GM18867 (cell line): ENCODE measurements around the gene PHACTR1.
"Not testable (repeated sequence)": the region's sequence is repeated elsewhere in the genome, so short reads cannot be mapped to it uniquely, and the experiment has no call there.

Experiments
- ATAC-seq: cut with Tn5 transposase; IDR thresholded peaks from one replicate; pipeline ENCODE4 v1.9.1; 2021; ENCODE audit warnings: mild to moderate bottlenecking, moderate library complexity; ENCODE audit not compliant: unreplicated experiment

Gene PHACTR1

DNA sequence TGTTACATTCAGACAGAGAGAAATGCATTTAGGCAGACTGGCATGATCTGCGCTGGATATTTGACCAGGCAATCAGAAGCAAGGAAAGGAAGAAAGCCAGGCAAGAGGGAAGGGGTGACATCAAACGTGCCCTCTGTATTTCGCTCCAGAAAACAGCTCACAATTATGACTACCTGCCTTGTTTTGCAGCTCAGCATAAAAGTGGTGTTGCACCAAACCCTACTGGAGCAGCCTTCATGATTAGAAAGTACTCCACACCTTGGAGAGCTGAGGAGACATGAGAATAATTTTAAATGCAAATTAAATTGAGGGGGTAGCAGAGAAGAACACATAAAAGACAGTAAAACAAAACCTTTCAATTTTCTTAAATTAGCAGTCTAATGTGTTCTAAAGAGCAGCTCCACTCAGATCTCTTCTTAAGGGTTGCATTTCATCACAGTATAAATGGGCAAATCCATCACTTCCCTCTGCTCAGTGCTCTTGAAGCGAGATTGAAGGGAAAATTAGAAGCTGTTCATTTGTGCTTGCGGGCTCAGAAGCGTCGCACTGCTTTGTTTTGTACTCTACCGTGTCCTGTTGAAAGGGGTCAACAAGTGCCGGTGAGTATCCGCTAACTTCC lies at the start of gene PHACTR1:
TSS of gene PHACTR1 (plus strand) at position 470 of the 619 bp plus-strand sequence.
- no peak for ATAC-seq

DNA sequence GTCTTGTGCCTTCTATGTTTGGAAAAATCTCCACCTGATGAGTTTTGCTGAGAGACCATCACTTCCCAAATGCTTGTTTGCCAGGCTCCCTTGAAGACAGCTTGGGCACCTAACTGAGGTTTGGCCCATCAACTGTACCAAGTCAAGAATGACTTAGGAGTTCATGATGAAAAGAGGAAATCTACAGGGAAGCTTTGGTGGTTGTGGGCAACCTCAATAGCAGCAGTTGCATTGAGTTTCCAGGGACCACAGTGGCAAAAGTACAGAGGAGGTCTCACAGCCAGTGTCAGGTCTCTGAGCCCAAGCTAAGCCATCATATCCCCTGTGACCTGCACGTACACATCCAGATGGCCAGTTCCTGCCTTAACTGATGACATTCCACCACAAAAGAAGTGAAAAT lies 49.7 kb upstream of the PHACTR1 start:
- ATAC-seq = no peak

DNA sequence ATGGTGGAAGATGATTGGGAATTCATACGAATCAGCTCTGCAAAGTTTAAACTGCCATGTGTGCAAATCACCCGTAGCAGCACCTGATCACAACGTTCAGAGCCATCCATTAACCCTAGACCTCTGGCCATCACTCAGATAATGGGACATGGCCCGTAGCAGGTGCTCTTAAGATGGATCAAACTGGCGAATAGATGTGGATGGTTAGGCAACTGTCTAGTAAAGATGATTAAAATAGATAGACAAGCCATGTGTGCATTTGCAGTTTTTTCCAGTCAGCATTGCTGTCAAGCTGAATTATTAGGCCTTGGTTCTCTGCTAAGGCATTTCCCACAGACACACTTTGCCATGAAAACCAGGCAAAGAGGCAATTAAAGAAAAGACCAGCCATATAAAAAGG lies 40.6 kb upstream of the PHACTR1 start:
- no peak for ATAC-seq

DNA sequence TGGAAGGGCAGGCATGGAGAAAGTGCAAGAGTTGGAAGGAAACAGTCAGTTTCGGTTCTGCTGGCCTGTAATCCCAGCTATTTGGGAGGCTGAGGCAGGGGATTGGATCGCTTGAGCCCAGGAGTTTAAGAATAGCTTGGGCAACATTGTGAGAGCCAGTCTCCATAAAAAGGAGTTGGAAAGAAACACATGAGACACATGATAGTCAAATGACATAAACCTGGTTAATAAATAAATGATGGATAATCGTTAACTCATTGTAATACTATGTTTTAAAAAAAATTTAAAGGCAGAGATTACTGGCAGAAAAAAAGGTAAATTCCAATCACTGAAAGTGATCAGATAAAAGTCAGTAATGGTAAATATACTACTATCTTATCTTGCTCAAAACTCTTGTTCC lies 37.2 kb upstream of the PHACTR1 start:
- ATAC-seq = no peak

DNA sequence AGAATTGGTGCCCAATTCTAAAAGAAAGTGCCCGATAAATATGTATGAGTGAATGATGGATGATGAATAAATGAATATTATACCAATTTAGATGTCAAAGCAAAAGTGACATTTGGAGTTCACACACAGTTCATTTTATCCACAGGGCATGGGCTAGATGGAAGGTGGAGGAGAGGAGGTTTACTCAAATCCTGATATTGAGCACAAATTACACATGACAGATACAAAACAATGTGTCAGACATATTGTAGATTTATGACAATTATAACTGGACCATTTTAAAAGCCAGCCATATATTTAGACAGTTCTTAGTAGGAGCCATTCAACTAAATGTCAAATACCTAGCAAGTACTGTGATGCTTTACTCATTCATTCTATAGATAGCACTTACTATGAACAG lies 23.4 kb upstream of the PHACTR1 start:
- no peak for ATAC-seq

DNA sequence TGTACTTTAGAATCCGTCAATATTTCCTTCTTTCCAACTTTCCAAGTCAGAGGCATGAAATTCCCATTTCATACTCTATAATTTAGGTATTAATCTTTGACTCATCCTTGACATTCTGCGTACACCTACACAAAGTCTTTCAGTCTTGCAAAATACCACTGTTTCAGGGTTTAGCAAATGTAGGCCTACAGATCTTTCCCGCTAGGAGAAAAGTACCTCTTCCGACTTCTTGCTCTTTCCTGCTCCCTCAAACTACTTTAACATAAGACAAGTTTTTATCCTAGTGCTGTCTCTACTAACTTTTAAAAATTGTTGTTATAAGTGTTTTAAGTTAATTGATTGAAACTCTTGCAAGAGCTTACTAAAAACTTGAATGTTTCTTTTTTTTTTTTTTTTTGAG lies 18.3 kb upstream of the PHACTR1 start:
- ATAC-seq = no peak

DNA sequence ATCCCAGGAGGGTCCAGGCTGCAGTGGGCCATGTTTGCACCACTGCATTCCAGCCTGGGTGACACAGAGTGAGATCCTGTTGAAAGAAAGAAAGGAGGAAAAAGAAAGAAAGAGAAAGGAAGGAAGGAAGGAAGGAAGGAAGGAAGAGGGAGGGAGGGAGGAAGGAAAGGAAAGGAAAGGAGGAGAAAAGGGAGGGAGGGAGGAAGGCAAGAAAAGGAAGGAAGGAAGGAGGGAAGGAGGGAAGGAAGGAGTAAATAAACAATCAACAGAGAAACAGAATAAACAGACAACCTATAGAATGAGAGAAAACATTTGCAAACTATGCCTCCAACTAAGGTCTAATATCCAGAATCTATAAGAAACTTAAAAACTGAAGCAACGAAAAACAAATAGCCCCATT lies 11.6 kb upstream of the PHACTR1 start:
- no peak for ATAC-seq

DNA sequence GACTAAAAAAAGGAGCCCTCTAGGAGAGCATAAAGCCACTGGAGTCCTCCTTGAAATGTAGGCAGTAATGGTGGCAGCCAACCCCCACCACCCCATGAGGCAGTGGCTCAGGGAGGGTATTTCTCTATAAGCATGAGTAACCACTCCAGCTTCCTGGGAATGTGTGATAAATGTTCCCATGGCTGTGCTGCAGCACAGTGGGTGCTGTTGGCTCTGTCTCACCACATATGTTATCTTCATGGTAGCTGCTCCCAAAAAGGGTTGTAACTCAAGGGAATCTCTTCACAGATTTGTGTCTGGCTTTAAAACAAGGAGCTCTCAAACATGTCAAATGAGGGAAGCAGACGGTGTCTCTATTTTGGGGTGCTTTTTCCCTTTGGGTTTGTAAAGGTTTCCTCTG lies 7.5 kb upstream of the PHACTR1 start:
- no peak for ATAC-seq

DNA sequence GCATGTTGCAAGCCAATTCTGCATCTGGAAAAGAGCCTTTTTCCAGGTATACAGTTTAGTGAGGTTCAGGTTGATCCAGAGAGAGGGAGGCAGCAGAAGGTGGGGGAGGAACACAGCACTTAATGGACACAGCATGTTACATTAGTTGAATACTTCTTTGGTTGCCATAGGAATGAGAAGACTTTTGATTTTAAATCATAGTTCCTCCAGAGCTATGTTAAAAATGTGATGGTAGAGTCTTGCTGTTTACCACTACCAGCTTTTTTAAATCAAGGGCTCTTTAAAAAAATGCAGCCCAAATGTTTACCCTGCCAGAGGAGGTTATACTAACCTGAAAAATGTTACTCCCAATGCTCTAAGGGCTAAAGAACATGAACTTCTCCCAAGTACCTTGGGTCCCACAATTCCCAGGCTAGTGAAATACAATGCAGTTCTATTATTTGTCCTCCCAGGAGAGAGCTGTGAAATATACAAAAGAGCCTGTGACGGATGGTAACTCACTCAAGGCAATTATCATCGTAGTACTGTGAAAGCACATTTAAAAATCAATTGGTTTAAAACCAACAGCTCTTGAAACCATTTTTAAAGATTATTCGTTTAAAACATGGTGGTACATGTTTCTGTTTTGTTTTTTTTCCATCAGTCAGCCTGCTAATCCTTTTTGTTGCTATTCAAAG lies 6.9 kb upstream of the PHACTR1 start:
- no peak for ATAC-seq

DNA sequence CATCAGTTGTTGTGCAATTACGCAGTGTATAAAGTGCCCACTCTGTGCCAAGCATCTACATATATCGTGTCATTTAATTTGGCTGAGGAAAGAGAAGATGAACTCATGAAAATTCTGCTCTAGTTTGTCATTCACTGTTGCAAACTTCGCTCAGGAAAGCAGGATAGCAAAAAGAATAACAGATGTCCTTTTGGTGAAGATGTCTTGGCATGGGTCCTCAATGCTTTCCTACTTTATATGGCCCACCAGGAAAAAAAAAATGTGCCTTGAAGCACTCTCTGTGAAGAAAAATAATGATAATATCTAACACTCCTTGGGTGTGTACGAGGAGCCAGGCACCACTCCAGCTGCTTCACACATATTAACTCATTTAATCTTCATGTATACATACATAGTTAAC lies 5.6 kb upstream of the PHACTR1 start:
- no peak for ATAC-seq

DNA sequence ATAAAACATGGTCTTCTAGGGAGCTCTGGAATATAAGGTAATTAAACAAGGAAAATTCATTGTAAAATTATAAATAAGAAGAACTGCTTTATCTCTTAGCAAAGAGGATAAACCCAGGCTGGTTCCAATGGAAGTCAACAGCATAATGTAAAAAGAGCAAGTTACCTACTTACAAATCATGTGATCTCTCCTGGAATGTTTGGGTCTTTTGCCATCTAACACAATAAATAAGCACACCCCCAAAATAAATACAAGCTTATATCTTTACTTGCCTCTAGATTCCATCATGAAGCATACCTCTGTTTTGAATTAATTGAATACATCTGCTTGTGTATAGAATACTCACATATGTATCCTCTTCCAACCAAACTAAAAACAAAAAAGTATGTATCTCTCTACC lies 2.5 kb upstream of the PHACTR1 start:
- ATAC-seq = no peak

DNA sequence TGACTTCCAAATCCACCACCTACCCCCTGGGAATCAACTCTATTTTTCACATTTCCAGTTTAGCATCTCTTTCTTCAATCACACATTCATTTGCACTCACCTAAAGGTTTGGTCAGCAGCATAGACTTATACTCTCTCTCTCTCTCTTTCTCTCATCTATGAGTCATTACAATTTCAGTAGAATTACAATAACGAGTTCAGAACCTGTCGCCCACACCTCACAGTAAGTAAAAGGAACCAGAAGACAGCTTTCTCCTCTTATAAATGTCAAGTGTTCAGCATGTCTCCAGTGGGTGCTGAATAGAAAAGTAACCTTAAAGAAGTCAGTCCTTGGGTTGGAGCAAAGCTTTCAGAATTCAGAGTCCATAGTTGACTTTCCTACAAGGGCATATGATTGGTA lies 1.1 kb upstream of the PHACTR1 start:
- no peak for ATAC-seq

DNA sequence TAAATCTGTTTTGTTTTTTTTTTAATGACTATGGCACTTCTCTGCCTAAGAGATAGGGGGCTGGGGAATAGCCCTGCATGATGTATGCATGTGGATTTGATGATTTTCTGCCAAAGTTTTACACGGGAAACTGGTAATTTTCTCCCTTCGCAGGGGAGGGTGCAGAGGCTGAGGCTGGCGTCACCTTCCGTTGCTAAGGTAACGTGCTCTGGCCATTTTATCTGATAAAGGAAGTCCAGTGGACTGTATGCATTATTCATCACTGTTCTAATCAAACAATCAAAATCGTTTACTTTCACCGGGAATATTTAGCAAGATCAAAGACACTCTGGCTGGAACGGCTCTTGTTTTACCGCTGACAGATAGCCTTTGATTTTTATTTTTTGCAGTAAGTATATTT lies 789 bp downstream of the PHACTR1 start:
- ATAC-seq = no peak

DNA sequence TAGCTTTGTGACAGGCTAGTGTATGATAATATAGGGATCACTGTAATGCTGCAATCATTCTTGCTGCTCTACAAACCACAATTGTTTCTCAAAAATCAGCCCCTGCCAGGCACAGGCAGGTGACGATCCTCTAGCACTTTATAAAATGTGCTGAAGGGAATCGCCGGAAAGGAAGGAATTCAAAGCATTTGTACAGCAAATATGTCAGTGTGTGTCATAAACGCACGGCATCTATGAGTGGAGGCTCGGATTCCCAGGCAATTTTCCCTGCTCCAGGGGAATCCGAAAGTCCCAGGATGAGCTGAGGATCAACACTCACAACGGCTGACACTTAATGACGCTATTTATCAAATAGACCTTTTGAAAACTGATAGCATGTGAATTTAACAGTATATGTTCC lies 1.4 kb downstream of the PHACTR1 start:
- ATAC-seq = no peak

DNA sequence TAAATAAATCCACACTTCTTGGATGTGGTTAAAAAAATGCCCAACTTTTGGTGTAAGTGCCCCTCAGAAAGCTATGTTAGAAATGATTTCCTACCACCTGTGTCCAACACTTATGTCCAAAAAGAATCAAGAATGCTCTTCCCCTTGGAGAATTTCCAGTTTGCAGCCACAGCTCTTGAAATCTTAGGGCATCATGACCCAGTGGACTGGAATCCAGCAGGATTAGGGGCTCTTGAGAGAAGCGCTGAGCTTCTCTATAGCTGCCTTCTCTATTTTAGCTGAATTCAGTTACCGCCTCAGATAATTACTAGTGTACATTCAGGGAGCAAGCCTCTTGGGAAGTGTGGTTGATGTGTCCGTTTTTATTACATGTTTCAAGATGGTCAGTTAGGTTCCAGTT lies 2.5 kb downstream of the PHACTR1 start:
- ATAC-seq = no peak

DNA sequence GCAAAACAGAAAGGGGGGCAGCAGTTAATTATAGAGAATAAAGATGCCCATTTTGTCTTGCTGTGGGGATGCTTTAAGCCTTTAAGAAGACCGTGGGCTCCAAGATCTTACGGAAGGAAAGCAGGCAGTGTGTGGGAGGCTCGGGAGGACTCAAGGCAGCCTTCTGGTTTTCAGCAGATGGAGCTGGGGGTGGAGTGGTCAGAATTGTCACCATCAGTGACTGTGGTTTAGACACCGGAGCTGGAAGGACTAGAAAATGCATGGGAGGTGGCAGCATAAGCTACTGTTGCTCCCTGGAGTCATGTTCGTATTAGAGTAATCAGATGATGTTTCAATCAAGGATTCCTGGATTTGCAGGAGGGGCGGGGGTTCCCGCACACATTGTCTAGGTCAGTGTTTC lies 3.7 kb downstream of the PHACTR1 start:
- no peak for ATAC-seq

DNA sequence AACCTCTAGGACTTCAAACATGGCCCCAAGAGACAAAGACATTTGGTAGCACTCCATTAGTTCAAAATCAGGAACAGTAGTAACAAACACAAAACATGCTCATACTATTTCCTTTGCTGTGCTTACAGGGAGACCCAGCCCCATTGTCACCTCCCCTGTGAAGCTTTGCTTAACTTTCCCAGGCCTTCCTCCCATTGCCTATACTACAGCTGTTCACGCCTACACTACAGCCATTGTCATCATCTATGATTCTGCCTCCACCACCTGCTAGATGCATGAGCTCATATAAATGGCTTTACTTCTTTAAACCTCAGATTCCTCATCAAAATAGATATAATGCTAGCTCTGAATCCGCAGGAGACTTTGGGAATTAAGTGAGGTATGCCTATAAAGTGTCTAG lies 8.7 kb downstream of the PHACTR1 start:
- ATAC-seq = no peak

DNA sequence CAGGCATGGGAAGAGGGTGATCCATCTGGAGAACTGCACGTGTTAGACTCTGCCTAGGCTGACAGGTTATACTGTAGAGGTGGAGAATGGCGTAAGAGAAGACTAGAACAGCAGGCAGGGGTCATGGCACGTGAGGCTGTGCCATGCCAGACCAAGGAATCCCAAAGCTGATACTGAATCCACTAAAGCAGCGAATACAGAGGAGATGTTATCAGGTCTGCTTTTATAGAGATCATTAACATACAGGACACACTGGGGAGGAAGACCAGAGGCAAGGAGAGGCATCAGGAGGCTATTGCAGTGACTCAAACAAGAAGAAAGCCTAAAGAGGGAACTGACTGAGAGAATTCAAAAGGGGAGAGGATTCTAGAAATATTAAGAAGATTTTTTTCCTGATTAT lies 12.9 kb downstream of the PHACTR1 start:
- no peak for ATAC-seq

DNA sequence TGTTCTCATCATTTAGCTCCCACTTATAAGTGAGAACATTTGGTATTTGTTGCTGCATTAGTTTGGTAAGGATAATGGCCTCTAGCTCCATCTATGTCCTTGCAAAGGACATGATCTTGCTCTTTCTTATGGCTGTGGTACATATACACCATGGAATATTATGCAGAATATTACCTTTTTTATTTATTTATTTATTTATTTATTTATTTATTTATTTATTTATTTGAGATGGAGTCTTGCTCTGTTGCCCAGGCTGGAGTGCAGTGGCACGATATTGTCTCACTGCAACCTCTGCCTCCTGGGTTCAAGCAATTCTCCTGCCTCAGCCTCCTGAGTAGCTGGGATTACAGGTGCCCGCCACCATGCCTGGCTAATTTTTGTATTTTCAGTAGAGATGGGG lies 14.2 kb downstream of the PHACTR1 start:
- ATAC-seq = not testable (repeated sequence)

DNA sequence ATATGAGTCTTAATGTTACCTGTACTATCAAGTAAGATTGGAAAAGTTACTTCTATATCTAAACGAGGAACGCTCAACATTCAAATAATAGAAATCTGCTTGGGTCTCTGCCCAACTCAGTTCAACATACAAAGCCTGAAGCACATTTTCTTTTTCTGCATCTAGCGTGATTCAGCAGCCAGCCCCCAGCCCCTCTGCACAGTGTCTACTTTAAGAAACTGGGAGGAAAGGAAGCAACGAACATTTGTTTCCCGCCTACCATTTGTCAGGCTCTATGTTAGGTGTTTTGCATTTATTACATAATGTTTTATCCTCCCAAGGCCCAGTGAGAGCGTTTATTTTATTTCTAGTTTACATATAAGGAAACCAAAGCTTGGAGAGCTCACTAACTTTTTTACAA lies 17.3 kb downstream of the PHACTR1 start:
- ATAC-seq = no peak

DNA sequence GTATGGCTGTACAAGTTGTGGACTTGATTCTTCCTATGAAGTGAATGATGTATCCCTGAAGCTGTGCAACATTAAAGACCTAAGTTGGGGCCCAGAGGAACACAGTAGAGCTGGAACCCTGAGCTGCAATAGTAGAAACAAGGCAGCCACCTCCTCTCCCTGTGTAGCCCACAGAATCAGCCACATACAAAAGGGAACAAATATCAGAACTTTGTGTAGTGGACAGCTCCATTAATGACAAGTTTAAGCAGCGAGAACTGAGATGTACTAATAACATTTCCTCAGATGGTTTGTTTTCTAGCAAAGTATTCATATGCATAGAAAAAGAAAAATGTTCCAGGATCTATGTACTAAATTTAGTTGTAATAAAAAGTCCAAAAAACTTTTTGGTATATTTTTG lies 19.2 kb downstream of the PHACTR1 start:
- no peak for ATAC-seq

DNA sequence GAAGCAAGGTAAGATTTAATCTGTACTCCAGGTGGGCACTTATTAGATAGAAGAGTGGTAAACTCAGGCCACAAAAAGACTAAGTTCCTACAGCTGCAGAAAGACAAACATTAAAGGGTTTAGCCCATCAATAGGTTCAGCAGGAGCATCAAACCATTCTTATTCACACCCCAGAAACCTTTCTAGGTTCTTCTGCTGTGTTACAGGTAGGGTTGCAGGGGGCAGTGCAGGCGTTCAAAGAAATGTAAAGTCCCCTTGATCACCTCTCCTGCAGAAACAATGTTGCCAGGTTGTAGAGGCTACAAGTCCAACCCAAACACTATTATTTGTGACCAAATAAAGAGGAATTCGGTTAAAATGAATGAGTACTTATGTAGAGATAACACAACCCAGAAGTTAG lies 31.8 kb downstream of the PHACTR1 start:
- no peak for ATAC-seq
